Measurements from ENCODE around the gene BUD13.

DNA sequence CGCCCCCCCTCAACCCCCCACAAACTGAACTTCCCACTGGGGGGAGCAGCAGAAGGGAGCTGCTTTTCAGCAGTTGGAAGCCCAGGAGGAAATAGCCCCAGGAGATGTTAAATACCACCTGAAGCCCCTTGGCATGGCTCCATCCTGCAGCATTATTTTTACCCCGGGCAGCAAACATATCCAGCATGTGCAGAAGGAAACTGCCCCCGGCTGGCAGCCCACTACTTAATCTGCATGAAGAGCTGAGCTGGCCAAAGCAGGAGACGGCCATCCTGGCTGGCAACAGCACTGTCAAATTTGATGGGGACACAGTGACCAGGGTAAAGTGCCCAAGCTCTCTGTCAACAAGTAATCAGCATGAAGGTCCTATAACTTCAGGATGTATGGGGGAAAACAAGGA lies 32.0 kb downstream of the BUD13 start:
- TF ChIP-seq, protein P1, sequence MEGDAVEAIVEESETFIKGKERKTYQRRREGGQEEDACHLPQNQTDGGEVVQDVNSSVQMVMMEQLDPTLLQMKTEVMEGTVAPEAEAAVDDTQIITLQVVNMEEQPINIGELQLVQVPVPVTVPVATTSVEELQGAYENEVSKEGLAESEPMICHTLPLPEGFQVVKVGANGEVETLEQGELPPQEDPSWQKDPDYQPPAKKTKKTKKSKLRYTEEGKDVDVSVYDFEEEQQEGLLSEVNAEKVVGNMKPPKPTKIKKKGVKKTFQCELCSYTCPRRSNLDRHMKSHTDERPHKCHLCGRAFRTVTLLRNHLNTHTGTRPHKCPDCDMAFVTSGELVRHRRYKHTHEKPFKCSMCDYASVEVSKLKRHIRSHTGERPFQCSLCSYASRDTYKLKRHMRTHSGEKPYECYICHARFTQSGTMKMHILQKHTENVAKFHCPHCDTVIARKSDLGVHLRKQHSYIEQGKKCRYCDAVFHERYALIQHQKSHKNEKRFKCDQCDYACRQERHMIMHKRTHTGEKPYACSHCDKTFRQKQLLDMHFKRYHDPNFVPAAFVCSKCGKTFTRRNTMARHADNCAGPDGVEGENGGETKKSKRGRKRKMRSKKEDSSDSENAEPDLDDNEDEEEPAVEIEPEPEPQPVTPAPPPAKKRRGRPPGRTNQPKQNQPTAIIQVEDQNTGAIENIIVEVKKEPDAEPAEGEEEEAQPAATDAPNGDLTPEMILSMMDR (IDR thresholded peaks at IDR 0.05): no peak
- TF ChIP-seq, protein P2, sequence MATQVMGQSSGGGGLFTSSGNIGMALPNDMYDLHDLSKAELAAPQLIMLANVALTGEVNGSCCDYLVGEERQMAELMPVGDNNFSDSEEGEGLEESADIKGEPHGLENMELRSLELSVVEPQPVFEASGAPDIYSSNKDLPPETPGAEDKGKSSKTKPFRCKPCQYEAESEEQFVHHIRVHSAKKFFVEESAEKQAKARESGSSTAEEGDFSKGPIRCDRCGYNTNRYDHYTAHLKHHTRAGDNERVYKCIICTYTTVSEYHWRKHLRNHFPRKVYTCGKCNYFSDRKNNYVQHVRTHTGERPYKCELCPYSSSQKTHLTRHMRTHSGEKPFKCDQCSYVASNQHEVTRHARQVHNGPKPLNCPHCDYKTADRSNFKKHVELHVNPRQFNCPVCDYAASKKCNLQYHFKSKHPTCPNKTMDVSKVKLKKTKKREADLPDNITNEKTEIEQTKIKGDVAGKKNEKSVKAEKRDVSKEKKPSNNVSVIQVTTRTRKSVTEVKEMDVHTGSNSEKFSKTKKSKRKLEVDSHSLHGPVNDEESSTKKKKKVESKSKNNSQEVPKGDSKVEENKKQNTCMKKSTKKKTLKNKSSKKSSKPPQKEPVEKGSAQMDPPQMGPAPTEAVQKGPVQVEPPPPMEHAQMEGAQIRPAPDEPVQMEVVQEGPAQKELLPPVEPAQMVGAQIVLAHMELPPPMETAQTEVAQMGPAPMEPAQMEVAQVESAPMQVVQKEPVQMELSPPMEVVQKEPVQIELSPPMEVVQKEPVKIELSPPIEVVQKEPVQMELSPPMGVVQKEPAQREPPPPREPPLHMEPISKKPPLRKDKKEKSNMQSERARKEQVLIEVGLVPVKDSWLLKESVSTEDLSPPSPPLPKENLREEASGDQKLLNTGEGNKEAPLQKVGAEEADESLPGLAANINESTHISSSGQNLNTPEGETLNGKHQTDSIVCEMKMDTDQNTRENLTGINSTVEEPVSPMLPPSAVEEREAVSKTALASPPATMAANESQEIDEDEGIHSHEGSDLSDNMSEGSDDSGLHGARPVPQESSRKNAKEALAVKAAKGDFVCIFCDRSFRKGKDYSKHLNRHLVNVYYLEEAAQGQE (IDR thresholded peaks at IDR 0.05; ENCODE audit: insufficient read depth in 1 of 2, low read depth in 2 of 2, low read length in 1 of 2): no peak
- no peak for TF ChIP-seq POLR2AphosphoS5 (IDR thresholded peaks at IDR 0.05; ENCODE audit: low read depth, low read length)
